NCI-H345 (cell line): Measurements from ENCODE around the gene EMC9.

Experiments
- DNase-seq: peaks from one replicate; lab custom pipeline; 2025; lab: John Stamatoyannopoulos, UW

Gene EMC9

GRCh38 chr14:24131549-24131966 is 9.8 kb downstream of the EMC9 start:
- no peak for DNase-seq

- DNase-seq: no peak
Measured at GRCh38 chr14:24130717-24131548, 10.5 kb downstream of the EMC9 start.

- no peak for DNase-seq
Measured at GRCh38 chr14:24130380-24130716, 11.0 kb downstream of the EMC9 start, which contains the start of gene FITM1. TSS of gene FITM1 (plus strand) at chr14:24130659. CDS start at chr14:24131564, 905 bp downstream.

- DNase-seq: no peak
Measured at GRCh38 chr14:24129410-24129998, 11.9 kb downstream of the EMC9 start.

- DNase-seq: no peak
Measured at GRCh38 chr14:24127673-24128072, 13.7 kb downstream of the EMC9 start.

- no peak for DNase-seq
Measured at GRCh38 chr14:24126939-24127338, 14.5 kb downstream of the EMC9 start.

GRCh38 chr14:24123424-24124417 is 17.7 kb downstream of the EMC9 start:
- no peak for DNase-seq

GRCh38 chr14:24122898-24123297 is 18.5 kb downstream of the EMC9 start:
- DNase-seq: no peak

- DNase-seq: no peak
Measured at GRCh38 chr14:24122416-24122815, 19.0 kb downstream of the EMC9 start.

- DNase-seq: no peak
Measured at GRCh38 chr14:24121210-24121609, 20.2 kb downstream of the EMC9 start.

- DNase-seq: no peak
Measured at GRCh38 chr14:24119691-24120090, 21.7 kb downstream of the EMC9 start.

GRCh38 chr14:24117179-24117578 is 24.2 kb downstream of the EMC9 start:
- DNase-seq: no peak

GRCh38 chr14:24116128-24116814 is 25.1 kb downstream of the EMC9 start:
- DNase-seq: no peak

- no peak for DNase-seq
Measured at GRCh38 chr14:24115422-24116127, 25.8 kb downstream of the EMC9 start.

- DNase-seq: peak; percentile 100
Measured at GRCh38 chr14:24114532-24115421, 26.6 kb downstream of the EMC9 start, which contains the start of the genes DCAF11 and NRL. TSS of gene DCAF11 (plus strand) at chr14:24114777. CDS start at chr14:24115595, 818 bp downstream. TSS of gene NRL (minus strand) at chr14:24114949. CDS start at chr14:24082848, 32,101 bp downstream.

GRCh38 chr14:24113801-24114531 is 27.4 kb downstream of the EMC9 start:
- peak; percentile 82 for DNase-seq

GRCh38 chr14:24113379-24113800 is 28.0 kb downstream of the EMC9 start:
- no peak for DNase-seq

- no peak for DNase-seq
Measured at GRCh38 chr14:24110523-24110922, 30.9 kb downstream of the EMC9 start.

- no peak for DNase-seq
Measured at GRCh38 chr14:24110060-24110459, 31.3 kb downstream of the EMC9 start.
